OCI-LY7 (cell line): Measurements from ENCODE around the gene VIL1. TPM values are rescaled to one million over a fixed set of nuclear protein-coding genes. Genes with fewer than 3 reads are reported as not detected.
A peak's percentile ranks its signal among the peaks of the same experiment; 100 is the strongest.

Experiments used
- BruUV-seq: library from RNA; stranded (reverse); fragments of 400-500 nt; replicated peaks from 2 replicates; lab custom pipeline; 2021; lab: Mats Ljungman, UMichigan
- CTCF ChIA-PET: fragments of 300-600 bp; sonication (Branson Sonifier 250); formaldehyde crosslinking; loops from one replicate; lab custom pipeline; 2022; ENCODE audit warnings: antibody characterized with exemption; ENCODE audit not compliant: unreplicated experiment; lab: Charles Lee
- POLR2A ChIA-PET: fragments of 300-600 bp; sonication (Branson Sonifier 250); formaldehyde crosslinking; loops from one replicate; lab custom pipeline; 2022; ENCODE audit warnings: antibody characterized with exemption; lab: Charles Lee
- DNase-seq: peaks from one replicate; pipeline ENCODE4 v3.0.0-alpha.2; 2015; ENCODE audit warnings: low spot score
- H2AFZ ChIP-seq: fragments of 200-600 bp; sonication (generic), shearing (Covaris generic); 2 replicates; pipeline ENCODE4 v1.6.1; 2014; ENCODE audit warnings: mild to moderate bottlenecking, antibody characterized with exemption, low read length, moderate library complexity
- H3K27ac ChIP-seq: fragments of 200-600 bp; sonication (generic); 2 replicates; pipeline ENCODE4 v1.5.1; 2014; ENCODE audit warnings: mixed run types, low read depth, mild to moderate bottlenecking, moderate library complexity, low read length, inconsistent platforms; ENCODE audit not compliant: poor library complexity, severe bottlenecking
- H3K36me3 ChIP-seq: fragments of 200-600 bp; sonication (generic); 2 replicates; pipeline ENCODE4 v1.6.1; 2014; ENCODE audit warnings: mild to moderate bottlenecking, antibody characterized with exemption, low read length, moderate library complexity, mixed read lengths; ENCODE audit not compliant: insufficient read depth
- H3K4me1 ChIP-seq: fragments of 200-600 bp; sonication (generic); 2 replicates; pipeline ENCODE4 v1.5.1; 2014; ENCODE audit warnings: mild to moderate bottlenecking, low read length; ENCODE audit not compliant: insufficient read depth, poor library complexity, severe bottlenecking
- H3K4me2 ChIP-seq: fragments of 200-600 bp; sonication (generic); 2 replicates; pipeline ENCODE4 v1.6.1; 2014; ENCODE audit warnings: mild to moderate bottlenecking, low read length
- H3K4me3 ChIP-seq: fragments of 200-600 bp; sonication (generic); 2 replicates; pipeline ENCODE4 v1.5.1; 2014; ENCODE audit warnings: mild to moderate bottlenecking, low read depth, low read length; ENCODE audit not compliant: poor library complexity, severe bottlenecking
- H3K79me2 ChIP-seq: fragments of 200-600 bp; sonication (generic); 2 replicates; pipeline ENCODE4 v1.6.1; 2016; ENCODE audit warnings: low read depth, mild to moderate bottlenecking, low read length, moderate library complexity, mixed read lengths; ENCODE audit not compliant: insufficient read depth
- H3K9me2 ChIP-seq: fragments of 200-600 bp; sonication (generic); 2 replicates; pipeline ENCODE4 v1.6.1; 2016; ENCODE audit warnings: mild to moderate bottlenecking, low read length, mixed read lengths; ENCODE audit not compliant: insufficient read depth
- H3K9me3 ChIP-seq: fragments of 200-600 bp; sonication (generic); 2 replicates; pipeline ENCODE4 v1.6.1; 2014; ENCODE audit warnings: mild to moderate bottlenecking, mixed run types, low read length, mixed read lengths
- H4K20me1 ChIP-seq: fragments of 200-600 bp; sonication (generic); 2 replicates; pipeline ENCODE4 v1.6.1; 2014; ENCODE audit warnings: mild to moderate bottlenecking, antibody characterized with exemption, low read length, moderate library complexity, mixed read lengths; ENCODE audit not compliant: insufficient read depth
- CTCF ChIP-seq: fragments of 200-600 bp; sonication (generic); conservative IDR thresholded peaks from 2 replicates; pipeline ENCODE4 v1.5.1; 2014; ENCODE audit warnings: mild to moderate bottlenecking, antibody characterized with exemption, low read length, moderate library complexity, mixed read lengths
- EZH2phosphoT487 ChIP-seq: fragments of 200-600 bp; sonication (generic); IDR thresholded peaks from 2 replicates; pipeline ENCODE4 v1.6.1; 2018; ENCODE audit warnings: low read depth, borderline replicate concordance, mild to moderate bottlenecking, mixed run types, antibody characterized with exemption, low read length, moderate library complexity, mixed read lengths
- intact Hi-C: fragments of 100-400 bp; cut with micrococcal nuclease; formaldehyde crosslinking; loops from one replicate; pipeline ENCODE4 v1.10.0; 2022; ENCODE audit not compliant: unreplicated experiment
- total RNA-seq, 2 experiments: library from RNA; depleted of rRNA in 1 of 2; stranded (reverse); fragments of >200 nt in 1 of 2; shearing (Covaris generic) in 1 of 2; gene quantifications; 2 replicates each; pipeline ENCODE4 v1.2.3, GENCODE V29; 2014 to 2022

The VIL1 gene
- total RNA-seq, 2 experiments from 2014 or later, result 0.47 TPM; not detected in 1

GRCh38 chr2:218456849-218457248 is 37.9 kb downstream of the VIL1 start:
- H3K36me3 ChIP-seq, result peaks cover 91% of the 10 kb centered on the region
- no peaks in the 10 kb centered on the region for H3K4me1 ChIP-seq
- H3K9me3 ChIP-seq, result peaks cover 8% of the 10 kb centered on the region
- TF ChIP-seq CTCF (no peak), EZH2phosphoT487 (no peak)
- no TSS peak for BruUV-seq
- H2AFZ ChIP-seq, result no peak overlapping the region
- H3K9me2 ChIP-seq, result no peaks in the 10 kb centered on the region
- H3K79me2 ChIP-seq, result no peaks in the 10 kb centered on the region
- H3K27ac ChIP-seq, result no peak overlapping the region
- H3K4me3 ChIP-seq, result no peak overlapping the region
- no peak for DNase-seq
- intact Hi-C loops, result no loop called here
- POLR2A ChIA-PET, result interaction anchor here (0.6 to 1.2 kb wide), 3 partner anchors 14 to 72 kb away, joined by 3 to 5 read pairs (median 5); no protein-coding TSS in a partner anchor
- H4K20me1 ChIP-seq, result no peaks in the 10 kb centered on the region
- CTCF ChIA-PET, result no interaction called here
- H3K4me2 ChIP-seq, result no peak overlapping the region

GRCh38 chr2:218458598-218458997 is 39.7 kb downstream of the VIL1 start:
- Histone ChIP-seq H3K9me3 (peaks cover 8% of the 10 kb centered on the region), H3K4me3 (no peak overlapping the region), H4K20me1 (no peaks in the 10 kb centered on the region), H3K79me2 (no peaks in the 10 kb centered on the region), H3K4me2 (no peak overlapping the region), H3K36me3 (peaks cover 91% of the 10 kb centered on the region), H2AFZ (no peak overlapping the region), H3K4me1 (no peaks in the 10 kb centered on the region), H3K27ac (no peak overlapping the region), H3K9me2 (no peaks in the 10 kb centered on the region)
- POLR2A ChIA-PET, result no interaction called here
- CTCF ChIA-PET, result no interaction called here
- DNase-seq, result no peak
- TF ChIP-seq CTCF (no peak), EZH2phosphoT487 (no peak)
- no TSS peak for BruUV-seq
- intact Hi-C loops, result no loop called here

- Histone ChIP-seq H3K79me2 (no peaks in the 10 kb centered on the region), H3K9me2 (no peaks in the 10 kb centered on the region), H4K20me1 (no peaks in the 10 kb centered on the region), H3K36me3 (peaks cover 78% of the 10 kb centered on the region), H3K9me3 (no peaks in the 10 kb centered on the region), H2AFZ (no peak overlapping the region), H3K4me2 (no peak overlapping the region), H3K27ac (no peak overlapping the region), H3K4me1 (peaks cover 6% of the 10 kb centered on the region), H3K4me3 (no peak overlapping the region)
- POLR2A ChIA-PET, result interaction anchor here (0.8 kb wide), 1 partner anchor 63 kb away, joined by 3 read pairs; no protein-coding TSS in a partner anchor
- DNase-seq, result peak; percentile 24
- intact Hi-C loops, result loop anchor here (1.0 to 5.0 kb wide), 3 partner anchors 60 to 194 kb away; partner anchors contain the start of genes AAMP, PNKD and TMBIM1
- TF ChIP-seq EZH2phosphoT487, result no peak
- TF ChIP-seq CTCF, result peak; percentile 87
- CTCF ChIA-PET, result no interaction called here
- no TSS peak for BruUV-seq
Measured at GRCh38 chr2:218465987-218466633, 47.2 kb downstream of the VIL1 start.
